ENCODE measurements around the gene TIMM10.

DNA sequence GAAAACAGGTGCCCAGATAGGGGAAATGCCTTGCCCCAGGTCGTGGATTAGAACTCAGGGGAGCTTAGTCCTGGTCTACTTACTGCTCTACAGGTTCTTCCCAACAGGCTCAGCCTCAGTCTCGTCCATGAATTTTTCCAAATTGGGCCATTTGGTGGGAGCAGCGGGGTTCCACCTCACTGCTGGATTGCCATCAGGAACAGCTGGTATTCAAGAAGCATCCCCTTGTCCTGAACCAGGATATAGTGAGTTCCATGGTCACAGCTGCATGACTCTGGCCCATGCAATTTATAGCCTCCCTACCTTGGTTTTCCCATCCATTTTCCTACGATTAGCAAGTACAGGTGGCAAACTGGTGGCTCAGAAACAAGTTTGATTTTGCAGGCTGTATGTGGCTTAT is 43.5 kb upstream of the TIMM10 start:
- no peak for TF ChIP-seq CTCF (conservative IDR thresholded peaks at IDR 0.05 in 1 of 2, IDR thresholded peaks at IDR 0.05 in 1 of 2; ENCODE audit: low read depth in 1 of 2, low read length in 2 of 2)
- no peak for TF ChIP-seq EZH2 (IDR thresholded peaks at IDR 0.05; ENCODE audit: low read length, missing control alignments)

Data from fibroblast of lung (primary cell).